GM06990 (cell line): ENCODE measurements around the gene MRPS14.

Source experiments
- DNase-seq: peaks from one replicate; pipeline ENCODE4 v3.0.0-alpha.2; 2011; ENCODE audit not compliant: insufficient read length; ENCODE audit errors: extremely low read depth
- H3K27me3 ChIP-seq: replicated peaks from 2 replicates; pipeline ENCODE4 v1.6.0; 2011; ENCODE audit warnings: low read length; ENCODE audit not compliant: control insufficient read depth, insufficient read depth
- H3K36me3 ChIP-seq: 2 replicates; pipeline ENCODE4 v1.5.1; 2011; ENCODE audit warnings: low read length; ENCODE audit not compliant: control insufficient read depth, insufficient read depth
- H3K4me3 ChIP-seq: replicated peaks from 2 replicates; pipeline ENCODE4 v1.5.1; 2011; ENCODE audit warnings: low read depth, mild to moderate bottlenecking, control low read depth, low read length
- TF ChIP-seq, protein P1 (sequence below): IDR thresholded peaks from 2 replicates; pipeline ENCODE4 v1.5.1; 2011; ENCODE audit warnings: low read length, control low read depth, mild to moderate bottlenecking, inconsistent platforms; ENCODE audit not compliant: insufficient read depth, poor library complexity, severe bottlenecking

The MRPS14 gene

DNA sequence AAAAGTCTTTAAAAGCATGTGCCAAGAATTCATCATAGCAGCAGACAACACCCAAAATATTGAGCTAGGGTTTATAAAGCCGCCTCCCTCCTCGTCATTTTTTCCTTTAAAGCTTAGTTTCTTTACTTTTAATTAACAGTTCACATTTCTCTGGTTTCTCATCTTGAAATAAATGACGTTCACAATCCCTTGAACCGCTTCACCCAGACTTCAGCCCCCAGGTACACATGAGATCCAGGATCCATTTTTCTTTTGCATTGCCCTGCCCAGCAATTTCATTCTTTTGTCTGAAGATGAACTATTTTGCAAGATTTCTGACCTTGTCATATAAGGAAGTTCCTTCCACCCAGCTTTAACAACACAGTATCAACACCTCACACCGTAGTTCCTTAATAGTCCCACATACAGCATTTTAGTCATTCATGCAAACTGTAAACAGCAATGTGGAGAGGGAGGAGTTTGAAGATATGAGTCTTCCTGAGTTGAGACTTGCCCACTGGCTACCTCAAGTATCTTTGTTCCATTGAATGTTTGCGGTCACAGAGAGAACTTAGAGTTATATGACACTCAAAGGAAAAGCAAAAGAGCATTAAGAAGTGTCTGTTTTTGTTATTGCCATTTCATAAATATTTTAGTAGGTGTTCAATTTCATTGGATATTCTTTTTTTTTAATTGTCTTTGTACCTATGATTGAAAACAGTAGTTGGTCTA lies 58.8 kb downstream of the MRPS14 start:
- TF ChIP-seq, protein P1, sequence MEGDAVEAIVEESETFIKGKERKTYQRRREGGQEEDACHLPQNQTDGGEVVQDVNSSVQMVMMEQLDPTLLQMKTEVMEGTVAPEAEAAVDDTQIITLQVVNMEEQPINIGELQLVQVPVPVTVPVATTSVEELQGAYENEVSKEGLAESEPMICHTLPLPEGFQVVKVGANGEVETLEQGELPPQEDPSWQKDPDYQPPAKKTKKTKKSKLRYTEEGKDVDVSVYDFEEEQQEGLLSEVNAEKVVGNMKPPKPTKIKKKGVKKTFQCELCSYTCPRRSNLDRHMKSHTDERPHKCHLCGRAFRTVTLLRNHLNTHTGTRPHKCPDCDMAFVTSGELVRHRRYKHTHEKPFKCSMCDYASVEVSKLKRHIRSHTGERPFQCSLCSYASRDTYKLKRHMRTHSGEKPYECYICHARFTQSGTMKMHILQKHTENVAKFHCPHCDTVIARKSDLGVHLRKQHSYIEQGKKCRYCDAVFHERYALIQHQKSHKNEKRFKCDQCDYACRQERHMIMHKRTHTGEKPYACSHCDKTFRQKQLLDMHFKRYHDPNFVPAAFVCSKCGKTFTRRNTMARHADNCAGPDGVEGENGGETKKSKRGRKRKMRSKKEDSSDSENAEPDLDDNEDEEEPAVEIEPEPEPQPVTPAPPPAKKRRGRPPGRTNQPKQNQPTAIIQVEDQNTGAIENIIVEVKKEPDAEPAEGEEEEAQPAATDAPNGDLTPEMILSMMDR = no peak
- H3K36me3 ChIP-seq = no peaks in the 10 kb centered on the region; the same call in none of the 2 replicates
- H3K4me3 ChIP-seq = no peak overlapping the region
- no peak for DNase-seq
- no peaks in the 10 kb centered on the region for H3K27me3 ChIP-seq

- Histone ChIP-seq H3K36me3 (no peaks in the 10 kb centered on the region; the same call in none of the 2 replicates), H3K27me3 (no peaks in the 10 kb centered on the region), H3K4me3 (no peak overlapping the region)
- TF ChIP-seq, protein P1 = no peak
- DNase-seq = no peak
Observed at GRCh38 chr1:174963529-174964125, 59.6 kb downstream of the MRPS14 start.
